RWPE1 (cell line): ENCODE results near the gene KRT8.
A peak's percentile ranks its signal among the peaks of the same experiment; 100 is the strongest.

Experiments used
- CTCF ChIA-PET: fragments of 350-600 bp; sonication (Branson Sonifier 250); formaldehyde crosslinking; extraction: SDS; loops from one replicate; lab custom pipeline; 2021; lab: Yijun Ruan, JAX
- POLR2A ChIA-PET: fragments of 400-600 bp; formaldehyde crosslinking; extraction: SDS; loops from one replicate; lab custom pipeline; 2020; ENCODE audit warnings: antibody characterized with exemption; ENCODE audit not compliant: low non-redundant PET; lab: Yijun Ruan, JAX
- DNase-seq: peaks from one replicate; pipeline ENCODE4 v3.0.0; 2012; ENCODE audit warnings: low spot score
- H3K27ac ChIP-seq: fragments of 450-650 bp; 2 replicates; pipeline ENCODE4 v1.5.1; 2017
- TF ChIP-seq, protein P1 (sequence below): fragments of 450-650 bp; conservative IDR thresholded peaks from 2 replicates; pipeline ENCODE4 v1.5.1; 2017; ENCODE audit warnings: low read depth, mild to moderate bottlenecking

KRT8 gene

DNA sequence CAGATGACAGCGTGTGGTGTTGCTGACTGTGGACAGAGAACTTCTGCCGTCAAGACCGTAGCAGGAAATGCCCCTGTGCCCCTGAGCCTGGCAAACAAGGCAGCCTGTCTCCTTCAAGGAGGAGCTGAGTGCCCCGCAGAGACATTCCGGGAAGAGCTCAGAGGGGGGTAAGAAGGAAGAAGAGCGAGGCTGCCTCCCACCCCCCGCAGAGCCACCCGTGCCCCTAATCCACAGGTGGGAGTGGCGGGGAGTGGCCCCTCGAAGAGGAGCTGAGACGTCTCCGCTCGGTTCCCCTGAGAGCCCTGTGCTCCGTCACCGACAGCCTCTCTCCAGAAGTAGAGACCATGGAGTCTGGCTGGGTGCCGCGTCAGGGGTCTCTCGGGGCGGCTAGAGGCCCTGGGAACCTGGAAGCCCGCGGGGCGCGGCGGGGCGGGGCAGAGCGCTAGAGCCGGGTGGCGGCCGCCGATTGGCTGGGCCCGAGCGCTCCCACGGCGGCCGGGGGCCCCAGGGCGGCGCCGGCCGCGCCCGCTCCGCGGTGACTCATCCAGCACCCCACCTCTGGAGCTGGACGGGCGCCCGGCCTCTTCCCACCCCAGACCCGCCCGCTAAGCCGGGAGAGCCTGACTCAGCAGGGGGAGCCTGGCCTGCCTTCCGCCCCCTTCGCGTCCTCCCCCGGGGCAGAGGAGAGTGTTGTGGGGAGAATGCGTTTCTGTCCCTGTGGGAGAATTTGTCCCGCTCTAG lies 30.9 kb downstream of the KRT8 start:
- DNase-seq: peak; percentile 98
- ChIA-PET POLR2A (interaction anchor here (0.5 to 1.3 kb wide), 4 partner anchors 294 to 721 kb away, joined by 3 to 5 read pairs (median 3); partner anchors contain the start of gene KRT5), CTCF (interaction anchor here (0.8 to 1.2 kb wide), 3 partner anchors 8 to 730 kb away, joined by 3 to 5 read pairs (median 3); no protein-coding TSS in a partner anchor)
- TF ChIP-seq, protein P1, sequence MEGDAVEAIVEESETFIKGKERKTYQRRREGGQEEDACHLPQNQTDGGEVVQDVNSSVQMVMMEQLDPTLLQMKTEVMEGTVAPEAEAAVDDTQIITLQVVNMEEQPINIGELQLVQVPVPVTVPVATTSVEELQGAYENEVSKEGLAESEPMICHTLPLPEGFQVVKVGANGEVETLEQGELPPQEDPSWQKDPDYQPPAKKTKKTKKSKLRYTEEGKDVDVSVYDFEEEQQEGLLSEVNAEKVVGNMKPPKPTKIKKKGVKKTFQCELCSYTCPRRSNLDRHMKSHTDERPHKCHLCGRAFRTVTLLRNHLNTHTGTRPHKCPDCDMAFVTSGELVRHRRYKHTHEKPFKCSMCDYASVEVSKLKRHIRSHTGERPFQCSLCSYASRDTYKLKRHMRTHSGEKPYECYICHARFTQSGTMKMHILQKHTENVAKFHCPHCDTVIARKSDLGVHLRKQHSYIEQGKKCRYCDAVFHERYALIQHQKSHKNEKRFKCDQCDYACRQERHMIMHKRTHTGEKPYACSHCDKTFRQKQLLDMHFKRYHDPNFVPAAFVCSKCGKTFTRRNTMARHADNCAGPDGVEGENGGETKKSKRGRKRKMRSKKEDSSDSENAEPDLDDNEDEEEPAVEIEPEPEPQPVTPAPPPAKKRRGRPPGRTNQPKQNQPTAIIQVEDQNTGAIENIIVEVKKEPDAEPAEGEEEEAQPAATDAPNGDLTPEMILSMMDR: no peak
- H3K27ac ChIP-seq: peak overlapping the region; percentile 100

DNA sequence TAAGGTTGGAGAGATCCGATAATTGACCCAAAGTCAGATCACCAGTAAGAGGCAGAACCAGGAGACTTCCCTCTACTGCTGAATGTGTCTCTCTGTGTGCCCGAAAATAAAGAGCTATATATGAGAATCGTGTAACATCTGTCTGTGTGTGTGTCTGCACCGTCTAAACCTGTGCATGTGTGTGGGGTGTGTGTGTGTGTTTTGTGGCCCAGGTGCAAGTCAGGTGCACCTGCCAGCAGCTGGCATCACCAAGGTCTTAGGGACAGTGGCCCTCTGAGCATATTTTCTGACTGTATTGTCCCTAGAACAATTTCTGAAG lies 31.4 kb downstream of the KRT8 start:
- ChIA-PET POLR2A (no interaction called here), CTCF (interaction anchor here (0.9 to 1.2 kb wide), 2 partner anchors 8 to 12 kb away, joined by 3 to 5 read pairs; no protein-coding TSS in a partner anchor)
- peak overlapping the region; percentile 100 for H3K27ac ChIP-seq
- TF ChIP-seq, protein P1: no peak
- no peak for DNase-seq

DNA sequence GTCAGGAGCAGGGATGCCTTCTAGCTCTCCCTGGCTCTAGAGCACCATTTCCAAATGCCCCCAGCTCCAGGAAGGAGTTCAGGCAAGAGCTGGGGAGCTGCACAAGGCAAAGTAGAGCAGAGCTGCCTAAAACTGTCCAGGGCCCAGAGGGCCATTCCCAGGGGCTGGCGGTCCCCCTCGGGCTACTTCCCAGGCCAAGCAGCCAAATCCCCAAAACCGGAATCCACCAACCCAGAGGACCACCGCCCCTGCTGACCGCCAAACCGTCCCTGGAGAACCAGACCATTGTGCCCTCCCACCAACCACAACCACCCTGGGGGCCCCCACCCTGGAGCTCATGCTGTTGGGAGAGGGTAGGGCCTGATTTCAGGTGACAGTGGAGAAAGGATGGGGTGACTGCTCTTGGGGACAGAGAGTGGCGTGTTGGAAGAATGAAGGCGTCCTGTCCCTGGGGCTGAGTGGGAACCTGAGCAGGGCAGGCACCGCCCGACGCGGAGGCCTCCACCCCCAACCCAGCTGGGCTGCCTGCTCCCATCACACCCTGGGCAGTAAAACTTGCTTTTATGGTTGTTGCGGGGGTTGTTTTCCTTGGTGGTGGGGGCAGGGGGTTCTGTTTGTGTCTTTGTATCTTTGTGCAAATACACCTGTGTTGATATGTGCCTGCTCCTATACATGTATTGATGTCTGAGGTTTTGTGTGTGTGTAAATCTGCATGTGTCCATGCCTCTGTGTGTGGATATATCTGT lies 32.1 kb downstream of the KRT8 start:
- POLR2A ChIA-PET: no interaction called here
- TF ChIP-seq, protein P1: no peak
- CTCF ChIA-PET: interaction anchor here (0.6 to 1.2 kb wide), 2 partner anchors 13 to 720 kb away, joined by 3 to 5 read pairs; no protein-coding TSS in a partner anchor
- DNase-seq: no peak
- H3K27ac ChIP-seq: peak overlapping the region; percentile 100

DNA sequence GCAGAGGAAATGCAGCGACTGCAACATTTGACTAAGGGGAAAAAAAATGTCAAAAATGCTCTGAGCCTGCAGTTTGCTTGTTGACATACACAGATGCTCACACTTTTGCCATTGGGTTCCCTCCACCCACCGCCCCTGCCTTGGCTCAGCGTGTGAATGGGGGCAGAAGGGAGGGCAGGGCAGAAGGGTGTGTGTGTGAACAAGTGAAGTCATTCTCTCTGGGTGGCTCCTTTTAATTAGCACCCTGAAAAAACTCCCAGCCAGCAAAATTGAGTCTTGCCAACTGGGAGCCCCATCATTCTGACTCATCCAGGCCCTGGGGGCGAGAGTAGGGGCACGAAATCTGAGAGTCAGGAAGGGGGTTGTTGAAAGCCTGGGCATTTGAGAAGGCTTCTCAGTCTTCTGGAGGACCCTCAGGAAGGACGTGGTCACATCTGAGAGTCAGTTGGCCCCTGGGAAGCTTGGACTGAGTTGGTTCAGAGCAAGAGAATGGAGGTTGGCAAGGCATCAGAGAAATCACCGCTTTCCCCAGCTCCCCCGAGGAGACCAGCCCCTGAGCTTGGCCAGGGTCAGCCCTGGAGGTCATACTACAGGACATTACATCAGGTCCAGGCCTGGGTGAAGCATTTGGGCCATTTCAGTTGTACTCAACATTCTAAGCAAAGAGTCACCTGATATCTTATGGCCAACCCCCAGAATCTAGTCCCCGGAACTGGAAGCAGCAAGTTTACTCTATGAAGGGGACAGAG lies 33.4 kb downstream of the KRT8 start:
- CTCF ChIA-PET: interaction anchor here (0.5 to 3.0 kb wide), 7 partner anchors 8 to 724 kb away, joined by 3 to 11 read pairs (median 3); no protein-coding TSS in a partner anchor
- peak; percentile 93 for DNase-seq
- peak overlapping the region; percentile 100 for H3K27ac ChIP-seq
- TF ChIP-seq, protein P1: no peak
- POLR2A ChIA-PET: no interaction called here

DNA sequence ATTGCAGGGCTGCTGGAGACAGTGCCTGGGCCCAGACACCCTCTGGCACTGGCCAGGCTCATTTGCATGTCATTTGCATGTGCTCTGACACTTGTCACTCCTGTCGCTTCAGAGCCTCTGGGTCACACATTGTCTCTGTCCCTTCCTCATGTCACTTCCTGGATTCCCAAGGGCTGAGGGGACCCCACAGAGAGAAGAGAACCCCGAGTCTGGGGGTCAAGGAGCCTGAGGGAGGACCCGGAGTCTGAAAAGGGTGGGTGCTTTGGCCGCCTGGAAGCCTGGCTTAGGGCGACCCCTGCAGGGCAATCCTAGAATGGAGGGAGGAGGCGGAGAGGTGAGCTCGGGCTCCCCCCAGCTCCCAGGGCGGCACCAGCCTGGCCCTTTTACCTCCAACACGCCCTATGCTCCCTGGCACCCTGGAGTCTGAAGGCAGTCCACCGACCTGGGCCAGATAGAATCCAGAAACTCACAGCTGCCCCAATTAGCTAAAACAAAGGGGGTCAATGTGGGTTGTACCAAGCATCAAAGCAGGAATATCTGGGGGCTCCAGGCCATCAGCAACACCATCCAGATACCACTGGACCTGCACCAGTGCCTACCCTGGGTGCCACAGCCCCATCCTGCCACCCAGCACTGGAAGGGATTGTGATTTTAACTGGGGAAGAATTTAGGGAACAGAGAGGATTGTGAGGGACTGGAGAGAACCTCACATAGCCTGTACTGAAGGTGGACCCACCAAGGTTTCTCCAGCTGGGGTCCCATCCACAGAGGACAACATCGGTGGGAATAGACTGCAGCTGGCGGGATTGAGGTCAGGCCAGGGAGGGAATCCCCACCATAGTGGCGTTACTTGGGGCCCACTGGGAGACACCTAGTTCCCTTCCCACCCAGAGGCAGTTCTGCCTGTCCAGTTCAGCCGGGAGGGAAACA lies 34.2 kb downstream of the KRT8 start:
- ChIA-PET CTCF (interaction anchor here (0.6 to 3.0 kb wide), 9 partner anchors 9 to 852 kb away, joined by 3 to 11 read pairs (median 3); no protein-coding TSS in a partner anchor), POLR2A (no interaction called here)
- TF ChIP-seq, protein P1: peak; percentile 60
- DNase-seq: peak; percentile 68
- peak overlapping the region; percentile 100 for H3K27ac ChIP-seq
